ENCODE results near the gene METAP1D. TPM values are rescaled to one million over a fixed set of nuclear protein-coding genes. Genes with fewer than 3 reads are reported as not detected.
"Not testable (repeated sequence)": the region's sequence is repeated elsewhere in the genome, so short reads cannot be mapped to it uniquely, and the experiment has no call there.

METAP1D gene
- total RNA-seq, 2 donors from 2014 or later: 11.6 to 13.6 TPM

GRCh38 chr2:172056293-172056692 is 56.5 kb downstream of the METAP1D start:
- 91% methylated on average over 2 of the region's 2 CpGs for WGBS
- Histone ChIP-seq H3K9me3 (no peaks in the 10 kb centered on the region), H3K36me3 (no peaks in the 10 kb centered on the region), H3K4me1 (replicated peaks) (no peaks in the 10 kb centered on the region), H3K4me3 (no peak overlapping the region), H3K27ac (no peak overlapping the region), H3K27me3 (replicated peaks; ENCODE audit: insufficient read depth) (no peaks in the 10 kb centered on the region)
- TF ChIP-seq CTCF (IDR thresholded peaks at IDR 0.05): no peak
- no peak for DNase-seq (ENCODE audit: low spot score)
- intact Hi-C loops (cut with DNase I): no loop called here

- no peak overlapping the region for H3K4me3 ChIP-seq
- WGBS: 97% methylated on average over 5 of the region's 5 CpGs
- H3K36me3 ChIP-seq: no peaks in the 10 kb centered on the region
- H3K9me3 ChIP-seq: no peaks in the 10 kb centered on the region
- DNase-seq (ENCODE audit: low spot score): no peak
- H3K27ac ChIP-seq: no peak overlapping the region
- intact Hi-C loops (cut with DNase I): no loop called here
- TF ChIP-seq POLR2AphosphoS5 (IDR thresholded peaks at IDR 0.05) (no peak), CTCF (IDR thresholded peaks at IDR 0.05) (no peak), POLR2A (IDR thresholded peaks at IDR 0.05) (no peak)
- no peaks in the 10 kb centered on the region for H3K4me1 ChIP-seq (replicated peaks)
- H3K27me3 ChIP-seq (replicated peaks; ENCODE audit: insufficient read depth): no peaks in the 10 kb centered on the region
These were observed 58.9 kb downstream of the METAP1D start for GRCh38 chr2:172058660-172059059.

GRCh38 chr2:172060118-172060517 is 60.4 kb downstream of the METAP1D start:
- H3K27me3 ChIP-seq (replicated peaks; ENCODE audit: insufficient read depth); intact Hi-C loops (cut with DNase I); H3K4me3 ChIP-seq; H3K4me1 ChIP-seq (replicated peaks); H3K9me3 ChIP-seq; DNase-seq (ENCODE audit: low spot score); H3K36me3 ChIP-seq; H3K27ac ChIP-seq: not testable (repeated sequence)
- WGBS: 95% methylated on average over 5 of the region's 5 CpGs

GRCh38 chr2:172062402-172063004 is 62.8 kb downstream of the METAP1D start:
- H3K27me3 ChIP-seq (replicated peaks; ENCODE audit: insufficient read depth): no peaks in the 10 kb centered on the region
- no peak overlapping the region for H3K27ac ChIP-seq
- H3K36me3 ChIP-seq: no peaks in the 10 kb centered on the region
- no peak for DNase-seq (ENCODE audit: low spot score)
- intact Hi-C loops (cut with DNase I): no loop called here
- no peak overlapping the region for H3K4me3 ChIP-seq
- TF ChIP-seq CTCF (IDR thresholded peaks at IDR 0.05): no peak
- TF ChIP-seq POLR2AphosphoS5 (IDR thresholded peaks at IDR 0.05): no peak
- TF ChIP-seq POLR2A (IDR thresholded peaks at IDR 0.05): no peak
- 82% methylated on average over 1 of the region's 1 CpG for WGBS
- H3K4me1 ChIP-seq (replicated peaks): no peaks in the 10 kb centered on the region
- H3K9me3 ChIP-seq: no peaks in the 10 kb centered on the region

GRCh38 chr2:172063446-172063845 is 63.7 kb downstream of the METAP1D start:
- H3K27ac ChIP-seq: no peak overlapping the region
- no peak for DNase-seq (ENCODE audit: low spot score)
- WGBS: 95% methylated on average over 9 of the region's 9 CpGs
- no peaks in the 10 kb centered on the region for H3K4me1 ChIP-seq (replicated peaks)
- intact Hi-C loops (cut with DNase I): no loop called here
- H3K36me3 ChIP-seq: no peaks in the 10 kb centered on the region
- no peaks in the 10 kb centered on the region for H3K9me3 ChIP-seq
- TF ChIP-seq CTCF (IDR thresholded peaks at IDR 0.05): no peak
- no peak for TF ChIP-seq POLR2A (IDR thresholded peaks at IDR 0.05)
- TF ChIP-seq POLR2AphosphoS5 (IDR thresholded peaks at IDR 0.05): no peak
- no peaks in the 10 kb centered on the region for H3K27me3 ChIP-seq (replicated peaks; ENCODE audit: insufficient read depth)
- no peak overlapping the region for H3K4me3 ChIP-seq

Data from prostate gland (tissue), 2 donors.